Inflammatory macrophage treated with lipopolysaccharide for 4 hours (primary cell): ENCODE measurements around the gene HDAC4.

Experiments used
- DNase-seq: peaks from one replicate; pipeline ENCODE4 v3.0.0-alpha.2; 2020

The HDAC4 gene

DNA sequence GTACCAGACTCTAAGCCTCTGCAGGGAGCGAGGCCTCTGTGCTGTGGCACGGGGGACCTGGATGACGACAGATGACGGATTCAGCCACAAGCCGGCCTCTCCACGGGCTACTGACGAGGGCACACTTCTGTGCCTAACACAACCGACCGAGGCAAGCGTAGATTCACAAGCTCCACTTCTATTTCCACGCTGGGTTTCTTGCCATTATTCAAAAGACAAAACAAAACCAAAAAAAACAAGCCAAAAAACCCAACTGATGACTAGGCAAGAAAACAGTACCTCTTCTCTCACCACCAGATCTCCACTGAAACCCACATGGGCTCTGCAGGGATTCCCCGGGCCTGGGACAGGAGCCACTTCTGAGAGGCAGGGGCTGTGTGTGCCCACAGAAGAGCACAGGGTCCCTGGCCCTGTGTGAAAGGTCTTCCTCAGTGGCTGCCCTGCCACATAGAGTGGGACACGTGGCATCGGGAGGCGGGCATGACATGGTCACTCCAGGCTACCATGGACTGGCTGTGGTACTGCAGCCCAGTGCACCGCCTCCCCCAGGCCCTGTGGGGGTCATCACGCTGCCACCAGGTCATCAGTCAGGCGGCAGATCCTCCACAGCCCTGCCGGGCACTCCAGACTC is 254.7 kb downstream of the HDAC4 start:
- DNase-seq: no peak

DNA sequence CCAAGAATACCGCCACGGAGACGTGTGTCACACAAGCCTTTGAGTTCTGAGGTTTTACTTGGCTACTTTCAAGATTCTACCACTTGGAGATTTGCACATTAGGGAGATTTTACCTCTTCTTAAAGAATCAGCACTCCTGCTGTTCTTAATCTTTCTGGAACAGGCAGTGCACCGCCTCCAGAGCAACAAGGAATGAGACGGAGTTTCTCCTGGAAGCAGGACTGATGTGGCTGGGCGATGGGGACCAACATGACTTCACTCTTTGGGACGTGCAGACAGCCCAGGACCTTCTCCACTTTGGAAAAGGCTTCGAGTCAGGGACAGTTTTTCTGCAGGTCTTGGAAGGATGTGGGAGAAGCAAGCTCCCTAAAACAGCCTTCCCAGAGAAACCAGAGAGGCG is 255.2 kb downstream of the HDAC4 start:
- no peak for DNase-seq

DNA sequence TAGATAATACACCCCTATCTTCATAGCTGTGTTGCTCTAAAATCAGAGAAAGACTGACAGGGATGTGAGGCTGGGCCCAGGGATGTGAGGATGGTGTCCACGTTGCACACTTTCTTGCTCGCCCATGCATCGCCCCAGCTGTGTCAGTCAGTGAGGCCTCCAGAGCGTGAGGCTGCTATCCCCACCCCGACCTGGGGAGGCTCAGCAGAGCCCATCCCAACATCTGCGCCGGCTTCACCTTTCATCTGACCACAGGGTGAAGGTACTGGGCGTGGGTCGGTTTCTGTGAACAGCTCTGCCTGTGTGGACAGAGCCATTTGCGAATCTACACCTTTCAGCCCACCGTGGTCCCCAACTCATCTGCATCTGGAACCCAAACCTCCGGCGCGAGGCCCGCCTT is 255.7 kb downstream of the HDAC4 start:
- no peak for DNase-seq

DNA sequence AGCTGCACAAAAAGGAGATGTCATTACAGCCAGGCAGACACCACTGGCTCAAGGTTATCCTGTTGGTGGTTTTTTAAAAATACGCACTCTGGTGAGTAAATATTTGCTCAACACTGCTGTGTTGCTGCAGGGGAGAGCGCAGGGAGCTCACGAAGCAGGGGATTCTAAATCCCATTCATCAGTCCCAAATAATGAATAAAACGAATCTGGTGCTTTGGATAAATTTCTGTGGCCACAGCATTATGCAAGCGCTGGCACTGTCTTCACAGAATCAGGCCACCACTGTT is 256.2 kb downstream of the HDAC4 start:
- no peak for DNase-seq

DNA sequence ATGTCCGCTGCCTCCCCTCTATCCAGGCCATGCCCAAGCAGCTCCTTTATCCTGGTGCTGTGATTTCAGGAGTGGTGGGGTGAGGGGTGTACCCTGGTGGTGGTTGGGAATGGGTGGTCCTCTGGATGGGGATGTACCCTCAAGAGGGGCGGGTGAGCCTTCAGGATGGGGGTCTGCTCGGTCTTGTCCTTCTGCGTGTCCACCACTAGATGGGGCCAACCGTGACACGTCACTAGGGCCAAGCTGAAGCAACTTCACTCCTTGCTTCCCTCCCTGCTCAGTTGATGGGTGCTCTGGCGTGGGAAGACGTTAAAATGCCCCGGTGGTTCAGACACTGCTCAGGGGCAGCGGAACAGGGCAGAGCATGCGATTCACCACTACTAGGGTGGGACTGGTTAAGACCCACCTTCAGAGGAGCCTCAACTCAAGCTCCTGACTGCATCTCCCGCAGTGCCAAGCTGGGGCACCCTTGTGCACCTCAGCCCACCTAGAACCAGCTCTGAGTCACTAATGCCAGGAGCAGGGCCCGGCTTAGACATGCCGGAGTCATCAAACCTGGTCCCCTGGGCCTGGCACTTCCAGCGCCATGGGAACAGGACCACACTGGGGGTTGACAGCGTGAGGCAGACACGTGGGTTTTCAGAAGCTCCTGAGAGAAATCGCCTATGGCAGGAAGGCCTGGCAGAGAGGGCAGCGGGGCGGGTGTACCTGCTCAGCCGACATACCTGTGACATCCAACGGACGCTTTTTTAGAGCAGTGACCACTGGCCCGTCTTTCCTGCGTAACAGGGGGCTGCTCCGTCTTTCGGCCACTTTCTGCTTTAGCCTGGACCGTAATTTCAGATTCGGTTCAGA is 256.7 kb downstream of the HDAC4 start:
- peak; percentile 22 for DNase-seq

DNA sequence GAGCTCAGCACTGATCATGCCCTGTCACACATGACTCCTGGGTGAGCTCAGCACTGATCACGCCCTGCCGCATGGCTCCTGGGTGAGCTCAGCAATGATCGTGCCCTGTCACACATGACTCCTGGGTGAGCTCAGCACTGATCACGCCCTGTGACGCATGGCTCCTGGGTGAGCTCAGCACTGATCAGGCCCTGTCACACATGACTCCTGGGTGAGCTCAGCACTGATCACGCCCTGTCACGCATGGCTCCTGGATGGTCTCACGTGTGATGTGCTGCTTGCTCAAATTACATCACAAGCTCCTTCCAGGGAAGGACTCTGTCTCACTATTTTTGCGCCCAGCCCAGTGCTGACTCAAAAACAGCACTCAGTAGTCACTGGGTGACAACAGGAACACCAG is 258.0 kb downstream of the HDAC4 start:
- DNase-seq: no peak

DNA sequence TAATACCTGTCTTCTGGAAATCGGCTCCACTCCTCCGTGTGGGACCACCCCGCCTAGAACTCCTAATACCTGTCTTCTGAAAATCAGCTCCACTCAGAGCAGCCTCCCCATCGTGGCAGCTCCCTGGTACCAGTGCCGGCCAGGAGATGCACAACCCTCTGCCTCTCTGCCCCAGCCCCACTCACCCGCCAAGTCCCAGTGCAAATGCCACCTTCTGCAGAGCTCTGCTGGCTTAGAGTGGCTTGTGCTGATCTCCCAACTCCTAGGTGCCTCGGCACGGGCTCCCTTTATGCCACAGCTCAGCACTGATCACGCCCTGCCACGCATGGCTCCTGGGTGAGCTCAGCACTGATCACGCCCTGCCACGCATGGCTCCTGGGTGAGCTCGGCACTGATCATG is 258.5 kb downstream of the HDAC4 start:
- no peak for DNase-seq

DNA sequence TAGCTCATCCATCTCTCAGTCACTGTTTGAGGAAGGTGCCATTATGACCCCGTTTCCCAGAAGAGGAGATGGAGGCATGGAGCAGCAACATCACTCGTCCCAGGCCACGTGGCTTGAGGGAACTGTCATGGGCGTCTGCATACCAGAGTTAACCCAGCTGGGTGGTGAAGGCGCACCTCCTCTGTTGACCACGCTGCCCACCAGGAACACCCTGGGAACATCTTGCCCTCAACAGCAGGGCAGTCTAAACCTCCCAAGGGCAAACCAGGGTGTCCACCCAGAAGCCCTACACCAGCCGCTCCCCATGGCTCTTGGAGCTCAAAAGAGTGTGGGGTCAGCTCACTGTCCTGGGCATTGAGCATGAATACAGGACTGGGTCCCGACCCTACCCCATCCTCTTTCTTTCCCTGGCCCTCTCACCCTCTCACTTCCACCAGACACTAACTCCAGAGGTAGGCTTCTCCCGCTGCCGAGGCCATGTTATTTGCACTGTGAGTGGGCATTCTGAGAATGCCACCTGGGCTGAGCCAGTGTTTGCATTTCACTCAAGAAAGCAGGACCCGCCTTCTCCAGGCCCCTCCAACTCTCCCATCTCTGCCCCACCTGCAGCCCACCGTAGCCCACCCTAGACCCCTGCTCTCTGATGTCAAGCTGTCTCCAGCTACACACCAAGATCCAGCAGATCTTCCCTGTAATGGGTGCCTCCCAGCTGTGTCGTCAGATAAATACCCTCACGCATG is 259.6 kb downstream of the HDAC4 start:
- DNase-seq: no peak

DNA sequence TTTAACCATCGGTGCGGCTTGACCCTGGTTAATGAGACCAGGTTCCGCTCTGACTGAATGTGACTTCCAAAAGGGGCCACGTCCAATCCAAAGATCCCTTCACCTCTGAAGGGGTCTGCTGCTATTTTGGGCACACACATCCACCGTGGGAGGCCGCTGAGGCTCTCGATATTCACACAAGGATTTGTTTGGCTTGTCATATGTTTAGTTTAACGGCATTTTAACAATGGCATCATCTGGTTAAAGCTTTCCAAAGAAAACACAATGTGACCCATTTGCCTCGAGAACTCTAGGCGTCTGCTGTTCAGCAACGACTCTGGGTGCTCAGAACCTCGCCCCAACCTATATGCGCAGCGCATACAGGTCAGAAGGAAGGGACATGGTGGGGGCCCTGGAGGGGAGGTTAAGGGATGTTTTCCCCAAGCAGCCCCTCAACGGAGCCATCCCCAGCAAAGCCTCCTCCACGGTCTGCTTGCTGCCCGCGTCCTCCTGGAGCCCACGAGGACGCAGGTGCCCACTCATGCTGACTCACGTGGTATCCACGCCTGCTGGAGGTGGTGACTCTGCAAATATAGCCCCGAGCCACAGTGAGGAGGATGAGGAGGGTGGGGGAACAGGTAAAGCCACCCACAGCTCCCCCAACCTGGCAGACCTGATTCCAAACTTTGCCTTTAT is 260.3 kb downstream of the HDAC4 start:
- no peak for DNase-seq

DNA sequence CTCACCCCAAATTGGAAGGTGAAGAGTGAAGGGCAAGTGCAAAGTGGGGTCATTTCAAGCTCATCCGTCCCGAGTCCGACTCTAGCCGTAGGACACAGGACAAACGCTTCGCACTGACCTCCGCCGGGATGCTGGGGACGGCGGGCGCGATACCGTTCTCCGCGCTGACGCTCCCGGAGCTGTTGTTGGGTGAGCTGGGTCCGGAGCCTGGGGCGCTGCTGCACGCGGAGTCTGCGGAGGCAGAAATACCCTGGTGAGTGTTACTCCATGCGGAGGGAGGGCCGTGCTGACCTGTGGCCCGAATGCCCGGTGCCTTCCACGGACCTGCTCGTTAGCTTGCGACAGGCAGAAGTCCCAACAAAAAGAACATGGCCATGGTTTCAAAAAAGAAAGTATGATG is 261.3 kb downstream of the HDAC4 start:
- no peak for DNase-seq

DNA sequence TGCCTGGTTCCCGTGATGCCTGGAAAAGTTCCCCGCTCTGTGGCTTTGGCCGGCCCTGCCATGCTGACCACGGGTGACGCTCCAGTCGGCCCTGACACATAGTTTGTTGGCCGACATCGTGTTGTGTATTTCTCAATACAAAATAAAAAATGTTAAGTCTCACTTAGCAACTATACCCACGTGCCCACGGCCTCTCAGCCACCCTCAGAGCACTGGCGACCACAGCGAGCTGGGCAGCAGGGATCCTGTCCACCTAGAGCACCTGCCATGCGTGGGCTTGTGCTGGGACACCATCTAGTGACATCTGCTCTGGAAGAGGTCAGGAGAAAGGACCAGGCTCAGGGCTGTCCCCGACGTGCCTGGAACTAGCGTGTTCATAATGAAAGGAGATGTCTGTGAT is 261.7 kb downstream of the HDAC4 start:
- DNase-seq: no peak

DNA sequence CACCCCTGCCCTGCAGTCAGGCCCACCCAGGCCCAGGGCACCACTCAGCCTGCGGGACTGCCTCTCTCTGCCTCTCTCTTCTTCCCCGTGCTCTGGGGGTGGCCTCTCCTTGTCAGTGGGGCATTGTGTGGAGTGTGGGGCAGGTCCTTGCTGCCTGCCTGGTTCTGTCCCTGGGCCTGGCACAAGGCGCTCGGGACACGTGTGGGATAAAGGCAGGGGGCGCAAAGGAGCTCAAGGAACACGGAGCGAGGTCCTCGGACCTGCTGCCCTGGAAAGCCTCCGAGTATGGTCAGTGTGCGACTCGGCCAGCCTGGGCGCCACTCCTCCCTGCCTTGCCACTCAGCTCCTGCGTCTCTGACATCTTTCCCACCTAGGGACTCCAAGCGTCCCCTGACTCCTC is 262.2 kb downstream of the HDAC4 start:
- DNase-seq: no peak

DNA sequence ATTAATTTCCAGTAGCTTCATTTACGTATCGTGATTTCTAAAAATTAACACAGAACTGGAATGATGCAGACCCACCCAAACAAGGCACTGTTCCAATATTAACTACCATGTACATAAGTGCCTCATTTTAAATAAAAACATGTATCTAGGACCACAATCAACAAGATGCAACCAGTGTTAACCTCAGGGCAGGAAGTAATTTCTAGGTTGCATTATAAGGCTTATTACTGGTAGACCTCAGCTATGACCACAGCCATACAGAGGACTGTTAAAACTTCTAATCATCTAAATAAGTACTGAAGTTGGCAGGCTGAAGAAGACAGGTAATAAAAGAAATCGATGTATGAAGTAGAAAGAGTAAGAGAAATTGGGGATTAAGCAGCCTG is 262.9 kb downstream of the HDAC4 start:
- DNase-seq: no peak

DNA sequence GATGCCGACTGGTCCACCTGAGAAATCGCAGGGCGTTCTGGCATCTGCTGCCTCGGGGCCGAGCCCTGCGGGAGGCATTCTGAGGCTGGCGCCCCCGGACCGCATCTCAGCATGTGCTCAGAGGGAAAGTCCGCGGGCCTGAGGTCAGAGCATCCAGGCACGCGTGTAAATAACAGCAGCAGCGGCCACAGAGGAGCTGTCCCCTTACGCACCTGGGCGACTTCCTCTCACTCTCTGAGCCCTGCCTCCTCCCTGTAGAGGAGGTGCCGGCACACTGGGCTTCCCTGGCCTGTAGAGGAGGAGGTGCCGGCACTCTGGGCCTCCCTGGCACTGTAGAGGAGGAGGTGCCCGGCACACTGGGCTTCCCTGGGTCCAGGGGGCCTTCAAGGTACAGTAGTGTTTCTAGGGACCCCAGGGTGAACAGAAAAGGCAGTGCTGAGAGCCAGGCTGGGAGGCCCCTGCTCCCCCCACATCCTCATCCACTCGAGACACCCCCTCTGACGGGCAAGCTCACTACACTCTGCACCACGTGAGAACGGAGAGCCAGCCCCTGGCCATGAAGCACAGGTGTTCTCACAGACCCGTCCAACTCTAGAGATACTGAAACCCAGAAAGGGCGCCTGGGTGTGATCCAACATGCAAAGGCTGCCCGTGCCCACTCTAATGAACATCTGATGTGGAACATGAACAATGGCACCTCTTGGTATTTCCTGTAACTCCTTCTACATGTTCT is 263.5 kb downstream of the HDAC4 start:
- no peak for DNase-seq

DNA sequence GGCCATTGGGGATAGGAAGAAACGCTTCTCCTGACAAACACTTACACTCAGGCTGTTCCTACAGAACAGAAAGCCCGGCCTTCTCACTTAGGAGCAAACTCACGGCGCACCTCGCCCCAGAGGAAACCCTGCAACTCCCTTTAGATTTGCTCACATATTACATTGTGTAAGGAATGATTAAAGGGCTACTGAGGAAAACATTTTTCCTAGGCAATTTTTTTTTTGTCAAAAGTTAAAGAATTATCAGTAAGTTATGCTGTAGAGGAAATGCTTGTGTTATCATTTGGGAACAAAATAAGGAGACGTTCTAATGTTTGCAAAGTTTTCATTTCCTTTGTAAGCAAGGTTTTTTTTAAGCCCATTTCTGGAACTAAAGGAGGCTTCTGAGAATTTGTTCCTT is 264.1 kb downstream of the HDAC4 start:
- no peak for DNase-seq

DNA sequence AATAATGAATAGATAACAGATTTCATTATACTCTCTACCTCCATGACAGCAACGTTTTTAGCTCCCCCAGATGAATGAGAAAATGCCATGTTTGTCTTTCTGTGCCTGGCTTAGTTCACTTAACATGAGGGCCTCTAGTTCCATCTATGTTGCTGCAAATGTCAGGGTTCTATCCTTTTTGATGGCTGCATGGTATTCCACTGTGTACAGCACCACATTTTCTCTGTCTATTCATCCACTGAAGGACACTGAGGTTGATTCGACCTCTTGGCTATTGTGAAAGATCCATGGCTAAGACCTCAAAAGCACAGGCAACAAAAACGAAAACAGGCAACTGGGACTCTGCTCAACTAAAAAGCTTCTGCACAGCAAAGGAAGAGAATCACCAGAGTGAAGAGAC is 264.6 kb downstream of the HDAC4 start:
- DNase-seq: no peak

DNA sequence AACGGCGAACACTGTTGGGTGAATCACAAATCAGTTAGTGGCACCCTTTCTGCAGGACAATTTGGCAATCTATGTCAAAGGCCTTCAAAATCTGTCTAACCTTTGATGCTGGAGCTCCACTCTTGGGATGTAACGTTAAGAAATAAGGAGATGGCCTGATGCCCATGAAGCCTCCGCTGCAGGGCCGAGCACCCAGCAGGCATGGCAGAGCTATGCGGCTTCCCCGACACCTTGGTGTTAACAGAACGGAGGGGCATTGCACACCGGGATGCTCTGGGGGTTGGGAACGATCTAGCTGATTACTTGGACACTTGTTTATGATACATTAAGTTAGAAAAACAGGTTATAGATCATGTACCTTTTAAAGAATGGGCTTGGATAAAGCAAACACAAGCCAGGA is 265.3 kb downstream of the HDAC4 start:
- DNase-seq: no peak

DNA sequence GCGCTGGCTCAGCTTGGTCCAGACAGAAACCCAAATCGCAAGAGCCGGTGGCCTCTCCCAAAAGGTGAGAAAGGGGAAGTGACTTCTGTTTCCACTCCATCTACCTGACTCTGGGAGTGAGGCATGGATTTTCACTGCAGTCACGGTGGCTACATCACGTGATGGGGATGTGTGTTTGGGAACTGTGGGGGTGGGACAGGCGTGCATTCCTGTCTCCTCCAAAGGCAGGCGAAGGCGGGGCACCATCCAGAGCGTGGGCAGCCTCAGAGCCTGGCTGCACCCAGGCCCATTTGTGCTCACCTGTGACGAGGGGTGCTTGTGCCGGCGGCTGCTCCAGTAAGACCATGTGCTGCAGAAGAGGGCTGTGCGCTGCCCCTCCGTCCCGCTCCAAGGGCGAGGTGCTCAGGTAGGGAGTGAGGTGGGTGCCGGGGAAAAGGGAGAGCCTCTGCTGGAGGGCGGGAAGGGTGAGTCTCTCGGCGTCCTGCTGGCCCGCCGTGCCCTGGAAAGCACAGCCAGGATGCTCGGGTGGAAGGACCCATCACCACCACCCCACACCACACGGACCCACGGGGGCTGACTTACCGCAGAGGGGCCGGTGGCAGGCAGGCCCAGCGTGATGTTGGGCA is 266.8 kb downstream of the HDAC4 start:
- no peak for DNase-seq

DNA sequence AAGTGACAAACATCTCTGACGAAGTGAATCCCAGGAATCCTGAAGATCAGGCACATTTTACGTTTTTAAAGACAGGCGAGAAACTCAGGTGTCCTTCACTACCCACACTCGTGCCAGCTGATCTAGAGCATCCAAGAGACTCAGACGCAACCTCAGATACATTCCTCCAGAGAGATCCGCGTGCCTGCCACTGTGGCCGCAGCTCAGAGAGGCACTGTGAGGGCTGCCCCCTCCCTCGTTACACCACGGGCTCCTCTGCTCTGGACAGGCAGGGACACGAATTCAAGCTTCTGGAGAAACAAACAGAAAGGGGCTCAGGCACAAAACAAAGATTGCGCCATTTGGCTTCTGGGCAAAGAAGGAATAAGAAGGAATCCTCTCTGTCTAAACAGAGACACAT is 268.0 kb downstream of the HDAC4 start:
- DNase-seq: no peak

DNA sequence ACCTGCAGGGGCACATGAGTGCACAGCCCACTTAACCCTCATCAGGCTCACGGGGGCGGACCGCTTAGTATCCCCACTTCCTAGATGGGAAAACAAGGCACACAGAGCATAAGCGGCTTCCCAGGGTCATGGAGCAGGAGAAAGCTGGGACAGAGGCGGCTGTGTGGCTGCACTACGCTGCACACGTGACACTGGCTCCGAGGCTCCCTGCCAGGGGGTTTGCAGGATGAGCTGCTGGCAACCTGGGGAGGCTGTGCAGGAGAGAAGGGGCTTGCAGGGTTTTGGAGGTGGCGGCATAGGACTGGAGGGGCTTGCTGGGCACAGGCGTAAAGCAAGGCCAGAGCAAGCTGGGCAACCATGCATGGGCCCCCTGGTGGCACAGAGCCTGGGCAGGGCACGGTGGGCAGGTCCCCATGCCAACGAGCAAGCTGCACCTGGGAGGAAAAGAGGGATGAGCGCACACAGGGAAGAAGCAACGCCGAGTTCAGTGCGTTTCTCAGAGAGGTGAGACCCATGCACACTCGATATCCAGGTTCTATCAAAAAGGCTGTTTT is 268.6 kb downstream of the HDAC4 start:
- DNase-seq: no peak

DNA sequence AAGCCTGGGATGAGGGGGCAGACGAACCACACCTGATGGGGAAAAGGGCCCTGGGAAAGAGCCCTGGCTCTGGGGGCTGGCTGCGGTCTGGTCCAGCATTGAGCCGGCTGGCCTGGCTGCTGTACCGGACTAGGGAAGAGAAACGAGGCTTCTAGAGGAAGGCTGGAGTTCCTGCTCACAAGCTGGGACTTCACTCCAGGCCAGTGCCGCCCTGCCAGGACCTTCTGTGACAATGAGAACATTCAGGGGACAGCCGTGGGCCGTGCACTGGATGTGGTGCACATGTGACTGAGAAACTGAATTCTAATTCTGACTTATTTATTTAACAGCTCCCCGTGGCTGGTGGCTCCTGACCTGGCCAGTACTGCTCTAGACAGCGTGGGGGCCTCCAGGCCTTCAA is 269.3 kb downstream of the HDAC4 start:
- no peak for DNase-seq

DNA sequence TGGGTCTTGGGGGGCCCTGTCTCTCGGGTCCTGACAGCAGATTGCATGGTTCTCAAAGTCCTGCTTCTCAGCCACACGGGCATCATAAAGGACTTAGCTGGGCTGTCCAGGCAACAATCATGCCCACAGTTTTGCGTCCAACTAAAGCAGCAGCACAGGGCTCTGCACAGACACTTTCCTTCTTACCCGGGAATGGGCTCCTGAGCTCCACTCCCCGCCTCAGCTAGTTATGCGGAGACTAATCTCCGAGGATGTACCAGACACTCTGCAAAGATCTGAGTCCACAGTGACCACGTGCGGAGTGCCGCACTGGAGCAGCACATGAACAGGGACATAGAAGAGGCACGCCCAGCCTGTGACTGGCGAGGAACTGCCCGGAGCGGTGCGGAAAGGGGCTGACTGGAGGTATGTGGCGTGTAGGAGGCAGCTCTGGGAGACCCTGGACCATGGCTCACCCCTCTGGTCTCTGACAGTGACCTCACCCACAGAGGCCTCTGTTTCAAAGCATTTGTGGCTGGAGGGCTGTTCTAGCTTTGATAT is 270.0 kb downstream of the HDAC4 start:
- DNase-seq: no peak
